Neural cell (in vitro differentiated cells): Measurements from ENCODE around the gene FOXRED1. TPM values are rescaled to one million over a fixed set of nuclear protein-coding genes. Genes with fewer than 3 reads are reported as not detected.
A peak's percentile ranks its signal among the peaks of the same experiment; 100 is the strongest.

Experiments
- H2AFZ ChIP-seq: fragments of 200-600, 300-800 bp; sonication (generic), shearing (Covaris generic); 2 replicates; pipeline ENCODE4 v1.6.0; 2014; ENCODE audit warnings: low read depth, mild to moderate bottlenecking, antibody characterized with exemption, low read length, moderate library complexity
- H3F3A ChIP-seq: fragments of 200-600 bp; shearing (Covaris generic); 2 replicates; pipeline ENCODE4 v1.6.1; 2016; ENCODE audit warnings: mild to moderate bottlenecking, moderate library complexity, mixed read lengths, antibody characterized with exemption, low read length; ENCODE audit not compliant: insufficient read depth, poor library complexity, severe bottlenecking
- H3K27ac ChIP-seq: fragments of 200-600, 300-800 bp; sonication (generic), shearing (Covaris generic); 2 replicates; pipeline ENCODE4 v1.5.1; 2014; ENCODE audit warnings: mild to moderate bottlenecking, low read length, moderate library complexity
- H3K27me3 ChIP-seq: fragments of 300-800, 200-600 bp; sonication (generic), shearing (Covaris generic); 2 replicates; pipeline ENCODE4 v1.6.0; 2014; ENCODE audit warnings: mild to moderate bottlenecking, low read depth, low read length, moderate library complexity; ENCODE audit not compliant: insufficient read depth
- H3K36me3 ChIP-seq: fragments of 300-800, 200-600 bp; sonication (generic), shearing (Covaris generic); 2 replicates; pipeline ENCODE4 v1.5.1; 2014; ENCODE audit warnings: mild to moderate bottlenecking, antibody characterized with exemption, low read length, moderate library complexity; ENCODE audit not compliant: insufficient read depth
- H3K4me2 ChIP-seq: fragments of 300-800, 200-600 bp; sonication (generic), shearing (Covaris generic); 2 replicates; pipeline ENCODE4 v1.6.0; 2014; ENCODE audit warnings: mild to moderate bottlenecking, low read length
- H3K4me3 ChIP-seq: fragments of 300-800, 200-600 bp; sonication (generic), shearing (Covaris generic); 2 replicates; pipeline ENCODE4 v1.5.1; 2014; ENCODE audit warnings: mild to moderate bottlenecking, low read length, moderate library complexity
- H3K79me2 ChIP-seq: fragments of 200-600 bp; shearing (Covaris generic); replicated peaks from 2 replicates; pipeline ENCODE4 v1.6.0; 2014; ENCODE audit warnings: mild to moderate bottlenecking, low read length, moderate library complexity; ENCODE audit not compliant: insufficient read depth
- H3K9ac ChIP-seq: fragments of 300-800, 200-600 bp; sonication (generic), shearing (Covaris generic); 2 replicates; pipeline ENCODE4 v1.6.1; 2016; ENCODE audit warnings: mild to moderate bottlenecking, low read length, mixed read lengths
- H3K9me2 ChIP-seq: fragments of 200-600 bp; shearing (Covaris generic); 2 replicates; pipeline ENCODE4 v1.6.1; 2016; ENCODE audit warnings: mild to moderate bottlenecking, low read length, mixed read lengths; ENCODE audit not compliant: insufficient read depth
- H3K9me3 ChIP-seq: fragments of 200-600, 300-800 bp; sonication (generic), shearing (Covaris generic); 2 replicates; pipeline ENCODE4 v1.6.1; 2016; ENCODE audit warnings: mild to moderate bottlenecking, mixed run types, low read length, moderate library complexity, mixed read lengths
- H4K20me1 ChIP-seq: fragments of 200-600 bp; shearing (Covaris generic); 2 replicates; pipeline ENCODE4 v1.6.1; 2016; ENCODE audit warnings: mild to moderate bottlenecking, mixed run types; ENCODE audit not compliant: insufficient read depth
- CTCF ChIP-seq: fragments of 450-650 bp; IDR thresholded peaks from 2 replicates; pipeline ENCODE4 v1.5.1; 2014; ENCODE audit warnings: antibody characterized with exemption, mild to moderate bottlenecking, moderate library complexity; ENCODE audit not compliant: poor library complexity, severe bottlenecking
- EP300 ChIP-seq: fragments of 450-650 bp; conservative IDR thresholded peaks from 2 replicates; pipeline ENCODE4 v1.6.1; 2014; ENCODE audit warnings: antibody characterized with exemption, mild to moderate bottlenecking, moderate library complexity; ENCODE audit not compliant: poor library complexity, severe bottlenecking
- EZH2 ChIP-seq: fragments of 200-600, 300-800 bp; shearing (Covaris generic), sonication (generic); IDR thresholded peaks from 2 replicates; pipeline ENCODE4 v1.6.1; 2014; ENCODE audit warnings: antibody characterized with exemption, low read length, borderline replicate concordance, mild to moderate bottlenecking; ENCODE audit not compliant: insufficient read depth, poor library complexity, severe bottlenecking
- MXI1 ChIP-seq: fragments of 450-650 bp; conservative IDR thresholded peaks from 2 replicates; pipeline ENCODE4 v1.6.1; 2014; ENCODE audit warnings: antibody characterized with exemption, mild to moderate bottlenecking; ENCODE audit not compliant: poor library complexity, severe bottlenecking
- POLR2AphosphoS5 ChIP-seq: IDR thresholded peaks from 2 replicates; pipeline ENCODE4 v1.6.1; 2012
- RAD21 ChIP-seq: fragments of 450-650 bp; conservative IDR thresholded peaks from 2 replicates; pipeline ENCODE4 v1.6.1; 2014; ENCODE audit warnings: antibody characterized with exemption, mild to moderate bottlenecking, moderate library complexity
- SMC3 ChIP-seq: fragments of 450-650 bp; conservative IDR thresholded peaks from 2 replicates; pipeline ENCODE4 v1.6.1; 2014; ENCODE audit warnings: antibody characterized with exemption, mild to moderate bottlenecking, moderate library complexity; ENCODE audit not compliant: poor library complexity
- TAF1 ChIP-seq: IDR thresholded peaks from 2 replicates; pipeline ENCODE4 v1.6.1; 2012; ENCODE audit warnings: low read depth
- polyA plus RNA-seq: library from polyadenylated mRNA; depleted of rRNA; stranded (reverse); fragments of >200 nt; gene quantifications from 2 replicates; pipeline ENCODE4 v1.2.3, GENCODE V29; 2014
- TF ChIP-seq, protein P1 (sequence below): IDR thresholded peaks from 2 replicates; pipeline ENCODE4 v1.6.1; 2012; ENCODE audit warnings: borderline replicate concordance

Gene FOXRED1
- polyA plus RNA-seq, 1 donor from 2014 or later: 77.3 TPM

DNA sequence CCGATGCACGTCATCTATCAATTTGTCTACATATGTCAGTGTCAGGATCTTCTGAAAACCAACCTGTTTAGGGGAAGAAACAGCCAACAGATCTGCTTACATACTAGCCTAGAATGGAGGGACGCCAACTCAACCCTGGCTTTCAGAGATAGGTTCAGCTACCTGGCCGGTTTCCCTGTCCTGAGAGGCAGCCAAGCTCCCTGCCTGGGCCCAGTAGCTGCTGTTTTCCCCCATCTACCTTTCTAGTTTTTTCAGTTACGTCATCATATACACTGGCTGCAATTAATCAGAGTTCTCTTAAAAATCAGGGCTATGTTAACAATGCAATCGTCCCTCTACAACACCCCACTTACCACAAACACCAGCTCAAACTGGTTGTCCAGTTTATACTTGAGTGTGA lies 1.3 kb upstream of the FOXRED1 start:
- TF ChIP-seq EP300: no peak
- TF ChIP-seq MXI1: no peak
- no peak for TF ChIP-seq POLR2AphosphoS5
- TF ChIP-seq SMC3: no peak
- TF ChIP-seq CTCF: no peak
- no peak for TF ChIP-seq RAD21
- TF ChIP-seq, protein P1, sequence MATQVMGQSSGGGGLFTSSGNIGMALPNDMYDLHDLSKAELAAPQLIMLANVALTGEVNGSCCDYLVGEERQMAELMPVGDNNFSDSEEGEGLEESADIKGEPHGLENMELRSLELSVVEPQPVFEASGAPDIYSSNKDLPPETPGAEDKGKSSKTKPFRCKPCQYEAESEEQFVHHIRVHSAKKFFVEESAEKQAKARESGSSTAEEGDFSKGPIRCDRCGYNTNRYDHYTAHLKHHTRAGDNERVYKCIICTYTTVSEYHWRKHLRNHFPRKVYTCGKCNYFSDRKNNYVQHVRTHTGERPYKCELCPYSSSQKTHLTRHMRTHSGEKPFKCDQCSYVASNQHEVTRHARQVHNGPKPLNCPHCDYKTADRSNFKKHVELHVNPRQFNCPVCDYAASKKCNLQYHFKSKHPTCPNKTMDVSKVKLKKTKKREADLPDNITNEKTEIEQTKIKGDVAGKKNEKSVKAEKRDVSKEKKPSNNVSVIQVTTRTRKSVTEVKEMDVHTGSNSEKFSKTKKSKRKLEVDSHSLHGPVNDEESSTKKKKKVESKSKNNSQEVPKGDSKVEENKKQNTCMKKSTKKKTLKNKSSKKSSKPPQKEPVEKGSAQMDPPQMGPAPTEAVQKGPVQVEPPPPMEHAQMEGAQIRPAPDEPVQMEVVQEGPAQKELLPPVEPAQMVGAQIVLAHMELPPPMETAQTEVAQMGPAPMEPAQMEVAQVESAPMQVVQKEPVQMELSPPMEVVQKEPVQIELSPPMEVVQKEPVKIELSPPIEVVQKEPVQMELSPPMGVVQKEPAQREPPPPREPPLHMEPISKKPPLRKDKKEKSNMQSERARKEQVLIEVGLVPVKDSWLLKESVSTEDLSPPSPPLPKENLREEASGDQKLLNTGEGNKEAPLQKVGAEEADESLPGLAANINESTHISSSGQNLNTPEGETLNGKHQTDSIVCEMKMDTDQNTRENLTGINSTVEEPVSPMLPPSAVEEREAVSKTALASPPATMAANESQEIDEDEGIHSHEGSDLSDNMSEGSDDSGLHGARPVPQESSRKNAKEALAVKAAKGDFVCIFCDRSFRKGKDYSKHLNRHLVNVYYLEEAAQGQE: no peak
- TF ChIP-seq EZH2: no peak
- no peak for TF ChIP-seq TAF1
- Histone ChIP-seq H3K79me2 (peaks cover 27% of the 10 kb centered on the region), H3K4me2 (peak overlapping the region; percentile 71), H2AFZ (no peak overlapping the region), H3F3A (no peaks in the 10 kb centered on the region), H4K20me1 (no peaks in the 10 kb centered on the region), H3K9me3 (no peaks in the 10 kb centered on the region), H3K9me2 (no peaks in the 10 kb centered on the region), H3K36me3 (no peaks in the 10 kb centered on the region), H3K27ac (no peak overlapping the region), H3K4me3 (peak overlapping the region; percentile 99), H3K27me3 (no peaks in the 10 kb centered on the region), H3K9ac (peak overlapping the region; percentile 89)

GRCh38 chr11:126268361-126268707 lies 620 bp upstream of the FOXRED1 start:
- Histone ChIP-seq H3K4me2 (peak overlapping the region; percentile 71), H4K20me1 (no peaks in the 10 kb centered on the region), H3K9me3 (no peaks in the 10 kb centered on the region), H3K27ac (peak overlapping the region; percentile 84), H3K9me2 (no peaks in the 10 kb centered on the region), H3K79me2 (peaks cover 27% of the 10 kb centered on the region), H3K4me3 (peak overlapping the region; percentile 99), H3K27me3 (no peaks in the 10 kb centered on the region), H2AFZ (peak overlapping the region; percentile 83), H3K36me3 (no peaks in the 10 kb centered on the region), H3K9ac (peak overlapping the region; percentile 89), H3F3A (no peaks in the 10 kb centered on the region)
- TF ChIP-seq EP300 (no peak), TAF1 (no peak), POLR2AphosphoS5 (no peak)
- TF ChIP-seq, protein P1: no peak
